H1 (cell line): ENCODE results near the gene EEF1A2. TPM values are rescaled to one million over a fixed set of nuclear protein-coding genes. Genes with fewer than 3 reads are reported as not detected.

Experiments used
- CTCF ChIA-PET: fragments of 300-600 bp; sonication (Branson Sonifier 250); formaldehyde crosslinking; loops from one replicate; lab custom pipeline; 2021; ENCODE audit not compliant: partially characterized antibody; lab: Charles Lee
- POLR2A ChIA-PET: fragments of 300-600 bp; sonication (Branson Sonifier 250); formaldehyde crosslinking; loops from one replicate; lab custom pipeline; 2021; ENCODE audit warnings: inconsistent platforms; ENCODE audit not compliant: partially characterized antibody; lab: Charles Lee
- DNase-seq, 2 experiments: peaks; one replicate each; pipeline versions ENCODE4 v3.0.0 to v3.0.0-alpha.2; 2010 to 2022; ENCODE audit warnings: low spot score in 2 of 2, low read depth in 1 of 2, mixed read lengths in 1 of 2
- FAIRE-seq: peaks from 2 replicates; lab custom pipeline; 2011; peaks lifted over from hg19 to GRCh38; lab: Jason Lieb, UNC
- H2AFZ ChIP-seq: 2 replicates; pipeline ENCODE4 v1.8.1; 2012; ENCODE audit warnings: low read length, inconsistent platforms
- H2AK5ac ChIP-seq: 2 replicates; pipeline ENCODE4 v1.6.1; 2013; ENCODE audit warnings: low read depth, low read length
- H2BK120ac ChIP-seq: replicated peaks from 2 replicates; pipeline ENCODE3; 2013; ENCODE audit warnings: low read depth, low read length, inconsistent platforms
- H2BK12ac ChIP-seq: 2 replicates; pipeline ENCODE4 v1.6.1; 2013; ENCODE audit warnings: low read depth, low read length
- H2BK15ac ChIP-seq: 2 replicates; pipeline ENCODE4 v1.6.1; 2013; ENCODE audit warnings: low read length
- H2BK20ac ChIP-seq: 2 replicates; pipeline ENCODE4 v1.6.1; 2013; ENCODE audit warnings: low read length
- H2BK5ac ChIP-seq: 2 replicates; pipeline ENCODE4 v1.6.1; 2013; ENCODE audit warnings: low read depth, low read length
- H3K14ac ChIP-seq: 2 replicates; pipeline ENCODE4 v1.6.1; 2013; ENCODE audit warnings: inconsistent platforms; ENCODE audit not compliant: insufficient read length
- H3K18ac ChIP-seq: 2 replicates; pipeline ENCODE4 v1.6.1; 2013; ENCODE audit warnings: low read length; ENCODE audit errors: extremely low read depth
- H3K23ac ChIP-seq: 2 replicates; pipeline ENCODE4 v1.6.1; 2013; ENCODE audit warnings: inconsistent platforms; ENCODE audit not compliant: insufficient read length
- H3K23me2 ChIP-seq: 2 replicates; pipeline ENCODE4 v1.6.1; 2013; ENCODE audit warnings: low read depth, low read length
- H3K27ac ChIP-seq: 2 replicates; pipeline ENCODE4 v1.6.1; 2011; ENCODE audit warnings: low read depth, low read length, inconsistent platforms
- H3K27me3 ChIP-seq, 4 experiments: replicated peaks in 1 of 4; 1 replicate in 1 of 4; 2 replicates in 3 of 4; pipeline versions ENCODE4 v1.6.1 to v1.8.1; 2011 to 2013; ENCODE audit warnings: low read length in 3 of 4, mild to moderate bottlenecking in 3 of 4, inconsistent platforms in 2 of 4, mixed read lengths in 2 of 4, moderate library complexity in 1 of 4; ENCODE audit not compliant: control insufficient read depth in 3 of 4, insufficient read depth in 3 of 4; ENCODE audit errors: extremely low read depth in 1 of 4
- H3K36me3 ChIP-seq, 4 experiments: 2 replicates each; pipeline versions ENCODE4 v1.6.1 to v1.8.1; 2011 to 2013; ENCODE audit warnings: mild to moderate bottlenecking in 4 of 4, low read length in 3 of 4, moderate library complexity in 2 of 4, control low read depth in 1 of 4, inconsistent platforms in 1 of 4; ENCODE audit not compliant: insufficient read depth in 4 of 4, control insufficient read depth in 2 of 4
- H3K4ac ChIP-seq: replicated peaks from 2 replicates; pipeline ENCODE3; 2013; ENCODE audit warnings: low read length, low read depth, mixed read lengths, inconsistent platforms; ENCODE audit not compliant: insufficient read length
- H3K4me1 ChIP-seq, 4 experiments: replicated peaks in 1 of 4; 1 replicate in 1 of 4; 2 replicates in 3 of 4; pipeline versions ENCODE4 v1.6.1 to v1.8.1; 2011 to 2013; ENCODE audit warnings: low read length in 3 of 4, inconsistent platforms in 2 of 4, mixed read lengths in 1 of 4; ENCODE audit not compliant: insufficient read depth in 4 of 4, control insufficient read depth in 3 of 4
- H3K4me2 ChIP-seq, 2 experiments: 2 replicates each; pipeline versions ENCODE4 v1.6.1 to v1.8.1; 2011 to 2013; ENCODE audit warnings: low read depth in 2 of 2, low read length in 2 of 2, control low read depth in 1 of 2, inconsistent platforms in 1 of 2, mild to moderate bottlenecking in 1 of 2; ENCODE audit not compliant: insufficient read depth in 1 of 2
- H3K4me3 ChIP-seq, 4 experiments: fragments of 200-600, 300-600 bp in 1 of 4; sonication (generic), shearing (Covaris generic), sonication (Bioruptor Twin) in 1 of 4; 2 replicates each; pipeline versions ENCODE4 v1.5.1 to v1.8.1; 2011 to 2016; ENCODE audit warnings: low read length in 4 of 4, low read depth in 3 of 4, control low read depth in 2 of 4, inconsistent platforms in 2 of 4, mild to moderate bottlenecking in 2 of 4, mixed read lengths in 1 of 4, moderate library complexity in 1 of 4; ENCODE audit not compliant: insufficient read depth in 2 of 4; ENCODE audit errors: extremely low read depth in 1 of 4
- H3K56ac ChIP-seq: replicated peaks from 2 replicates; pipeline ENCODE3; 2013; ENCODE audit warnings: low read depth, mild to moderate bottlenecking, mixed read lengths, low read length, inconsistent platforms; ENCODE audit not compliant: insufficient read length
- H3K79me1 ChIP-seq: 2 replicates; pipeline ENCODE4 v1.6.1; 2013; ENCODE audit warnings: low read depth, low read length, control low read depth
- H3K79me2 ChIP-seq, 2 experiments: 2 replicates each; pipeline versions ENCODE4 v1.6.1 to v1.8.1; 2012 to 2013; ENCODE audit warnings: low read length in 2 of 2, mild to moderate bottlenecking in 2 of 2, inconsistent platforms in 1 of 2; ENCODE audit not compliant: insufficient read depth in 2 of 2, control insufficient read depth in 1 of 2
- H3K9ac ChIP-seq, 4 experiments: replicated peaks in 1 of 4; 1 replicate in 1 of 4; 2 replicates in 3 of 4; pipeline versions ENCODE4 v1.6.1 to v1.8.1; 2011 to 2013; ENCODE audit warnings: low read depth in 3 of 4, low read length in 3 of 4, control low read depth in 2 of 4, mild to moderate bottlenecking in 2 of 4, moderate library complexity in 2 of 4, inconsistent platforms in 1 of 4; ENCODE audit errors: extremely low read depth in 1 of 4
- H3K9me3 ChIP-seq, 2 experiments: 2 replicates each; pipeline versions ENCODE4 v1.6.1 to v1.8.1; 2012 to 2013; ENCODE audit warnings: mild to moderate bottlenecking in 2 of 2, moderate library complexity in 2 of 2, control low read depth in 1 of 2, inconsistent platforms in 1 of 2, low read depth in 1 of 2, low read length in 1 of 2, mixed read lengths in 1 of 2; ENCODE audit not compliant: insufficient read depth in 2 of 2
- H4K20me1 ChIP-seq, 2 experiments: replicated peaks in 1 of 2; 2 replicates each; pipeline versions ENCODE3 to v1.8.1; 2011 to 2013; ENCODE audit warnings: inconsistent platforms in 2 of 2, low read length in 2 of 2, mild to moderate bottlenecking in 1 of 2; ENCODE audit not compliant: insufficient read depth in 2 of 2, control insufficient read depth in 1 of 2
- H4K5ac ChIP-seq: 2 replicates; pipeline ENCODE4 v1.6.1; 2013; ENCODE audit warnings: low read length, low read depth, mixed read lengths, inconsistent platforms; ENCODE audit not compliant: insufficient read length
- H4K8ac ChIP-seq: 2 replicates; pipeline ENCODE4 v1.8.0; 2013; ENCODE audit warnings: mild to moderate bottlenecking, moderate library complexity, low read length, inconsistent platforms; ENCODE audit not compliant: insufficient read depth; ENCODE audit errors: extremely low read depth
- H4K91ac ChIP-seq: replicated peaks from 2 replicates; pipeline ENCODE3; 2013; ENCODE audit warnings: low read length, mixed read lengths, inconsistent platforms; ENCODE audit not compliant: insufficient read length
- EZH2 ChIP-seq: fragments of 200-600 bp; sonication (generic); IDR thresholded peaks from 2 replicates; pipeline ENCODE4 v1.7.1; 2012; ENCODE audit warnings: low read depth, mild to moderate bottlenecking, moderate library complexity, low read length, inconsistent platforms; ENCODE audit not compliant: severe bottlenecking
- ZNF274 ChIP-seq: IDR thresholded peaks from 2 replicates; pipeline ENCODE4 v1.7.0; 2012; ENCODE audit warnings: low read length, borderline replicate concordance; ENCODE audit errors: extremely low read depth
- WGBS, 2 experiments: shearing (Covaris generic) in 1 of 2; methylation state at CpG; one replicate each; pipeline versions ENCODE4 v1.1.6 to v1.1.7; 2013 to 2015; ENCODE audit warnings: low lambda C conversion rate in 2 of 2, mixed read lengths in 2 of 2, inconsistent platforms in 1 of 2, low coverage in 1 of 2, missing lambda C conversion rate in 1 of 2; ENCODE audit not compliant: insufficient replicate concordance in 2 of 2, insufficient coverage in 1 of 2, insufficient read length in 1 of 2; ENCODE audit errors: extremely low coverage in 1 of 2, missing lambda C conversion rate in 1 of 2; 5-methylcytosine and 5-hydroxymethylcytosine counted together
- polyA plus RNA-seq, 7 experiments: library from polyadenylated mRNA; depleted of rRNA in 3 of 7; stranded (reverse) in 5 of 7; unstranded in 2 of 7; fragments of >200 nt in 5 of 7; fragments of 200-250 nt in 2 of 7; gene quantifications; 1 replicate in 5 of 7; 2 replicates in 1 of 7; 4 replicates in 1 of 7; pipeline versions ENCODE4 v1.2.1 to v1.2.3, GENCODE V29; 2011 to 2013; ENCODE audit warnings: missing spikeins in 2 of 7, mixed read lengths in 2 of 7
- total RNA-seq: library from RNA; stranded (reverse); fragmentation: NEBNext Ultra II Directional; extraction: Animal tissue kit (Norgen Biotek cat#: 25700); gene quantifications from 2 replicates; pipeline ENCODE4 v1.2.1, GENCODE V29; 2021

Gene EEF1A2
- total and polyA plus RNA-seq, 2 of the 8 experiments (the other 6 are each of a cell fraction or from before 2014, with no cell fraction given): 7.4 to 25.8 TPM

GRCh38 chr20:63468421-63468820 is 30.5 kb downstream of the EEF1A2 start:
- H3K4ac ChIP-seq: no peak overlapping the region
- H3K9ac ChIP-seq: no peak overlapping the region
- no peak overlapping the region for H3K14ac ChIP-seq
- TF ChIP-seq EZH2: peak; percentile 16
- no peak for TF ChIP-seq ZNF274
- no peak overlapping the region for H4K8ac ChIP-seq
- H3K4me2 ChIP-seq: no peak overlapping the region
- 91% methylated on average over 11 of the region's 12 CpGs; no CpG with 5 or more reads in 1 of the 2 experiments for WGBS, 2 experiments
- CTCF ChIA-PET: interaction anchor here (0.7 to 3.5 kb wide), 7 partner anchors 8 to 188 kb away, joined by 3 to 12 read pairs (median 6); no protein-coding TSS in a partner anchor
- no peaks in the 10 kb centered on the region for H3K9me3 ChIP-seq
- no peak overlapping the region for H3K27ac ChIP-seq
- FAIRE-seq: no peak
- H2BK15ac ChIP-seq: no peak overlapping the region
- POLR2A ChIA-PET: interaction anchor here (0.6 to 1.0 kb wide), 2 partner anchors 9 to 26 kb away, joined by 3 to 4 read pairs; no protein-coding TSS in a partner anchor
- peaks cover 9 to 30% of the 10 kb centered on the region in 2 experiments for H4K20me1 ChIP-seq
- no peak overlapping the region for H3K56ac ChIP-seq
- no peak overlapping the region for H4K91ac ChIP-seq
- H2BK120ac ChIP-seq: no peak overlapping the region
- DNase-seq: no peak
- peaks cover 0 to 2% (median 0%) of the 10 kb centered on the region in 4 experiments; a peak in 2 of 7 replicates for H3K27me3 ChIP-seq
- H2BK20ac ChIP-seq: no peak overlapping the region
- no peak overlapping the region for H3K23ac ChIP-seq
- no peaks in the 10 kb centered on the region for H3K36me3 ChIP-seq
- H2AK5ac ChIP-seq: no peak overlapping the region
- peaks cover 31% of the 10 kb centered on the region for H3K79me1 ChIP-seq
- peaks cover 15 to 76% of the 10 kb centered on the region in 2 experiments; a peak in 3 of 4 replicates for H3K79me2 ChIP-seq
- no peak overlapping the region for H2BK5ac ChIP-seq
- no peak overlapping the region for H4K5ac ChIP-seq
- no peak overlapping the region for H3K18ac ChIP-seq
- no peak overlapping the region for H3K4me3 ChIP-seq
- H3K23me2 ChIP-seq: peaks cover 6% of the 10 kb centered on the region; the same call in 1 of the 2 replicates
- no peak overlapping the region for H2AFZ ChIP-seq
- H3K4me1 ChIP-seq: peaks cover 0 to 21% (median 12%) of the 10 kb centered on the region in 4 experiments; a peak in 6 of 7 replicates
- H2BK12ac ChIP-seq: 0 out of 2 replicates have a peak overlapping the region, but pooled peaks have one; percentile 9
